Sigmoid colon (tissue), 4 donors: ENCODE measurements around the gene BEST1.

Source experiments
- CTCF ChIP-seq, 4 experiments: fragments of 450-650 bp in 3 of 4; fragments of 200-600 bp in 1 of 4; IDR thresholded peaks; one replicate each; pipeline ENCODE4 v1.5.1; 2016 to 2019; ENCODE audit warnings: antibody characterized with exemption in 4 of 4, mild to moderate bottlenecking in 3 of 4, moderate library complexity in 2 of 4
- POLR2AphosphoS5 ChIP-seq, 4 donors: sonication (generic); formaldehyde crosslinking; IDR thresholded peaks; one replicate each; pipeline ENCODE4 v1.6.1; 2017; ENCODE audit warnings: antibody characterized with exemption in 4 of 4

GRCh38 chr11:61961570-61962212 is 11.5 kb downstream of the BEST1 start:
- TF ChIP-seq POLR2AphosphoS5 (IDR thresholded peaks at IDR 0.05): peak in 2 of 4 donors; percentile 34 to 43
- TF ChIP-seq CTCF (IDR thresholded peaks at IDR 0.05): no peak
